Immature natural killer cell (primary cell): ENCODE results near the gene ELK3. TPM values are rescaled to one million over a fixed set of nuclear protein-coding genes. Genes with fewer than 3 reads are reported as not detected.

Experiments used
- DNase-seq, 3 donors: peaks; one replicate each; pipeline ENCODE4 v3.0.0; 2022; ENCODE audit warnings: mixed read lengths in 1 of 3
- H3K27ac Mint-ChIP-seq, 6 donors: one replicate each; pipeline ENCODE4 v1.8.0; 2020; ENCODE audit warnings: mixed read lengths in 6 of 6, mild to moderate bottlenecking in 5 of 6, inconsistent platforms in 4 of 6, moderate library complexity in 3 of 6
- H3K27me3 Mint-ChIP-seq, 3 donors: one replicate each; pipeline ENCODE4 v1.8.0; 2020 to 2021; ENCODE audit warnings: low read depth in 3 of 3, mild to moderate bottlenecking in 3 of 3, mixed read lengths in 3 of 3, moderate library complexity in 3 of 3, inconsistent platforms in 1 of 3
- H3K36me3 Mint-ChIP-seq, 3 donors: one replicate each; pipeline ENCODE4 v1.8.0; 2020; ENCODE audit warnings: mixed read lengths in 3 of 3, inconsistent platforms in 2 of 3, mild to moderate bottlenecking in 2 of 3
- H3K4me1 Mint-ChIP-seq, 2 donors: one replicate each; pipeline ENCODE4 v1.8.0; 2020; ENCODE audit warnings: inconsistent platforms in 2 of 2, mild to moderate bottlenecking in 2 of 2, mixed read lengths in 2 of 2, moderate library complexity in 1 of 2
- H3K4me3 Mint-ChIP-seq, 5 donors: one replicate each; pipeline ENCODE4 v1.8.0; 2020; ENCODE audit warnings: mild to moderate bottlenecking in 5 of 5, mixed read lengths in 5 of 5, inconsistent platforms in 3 of 5, moderate library complexity in 3 of 5
- H3K9me3 Mint-ChIP-seq, 6 donors: one replicate each; pipeline ENCODE4 v1.8.0; 2020; ENCODE audit warnings: mild to moderate bottlenecking in 6 of 6, mixed read lengths in 6 of 6, inconsistent platforms in 4 of 6, moderate library complexity in 3 of 6
- polyA plus RNA-seq, 3 donors: library from polyadenylated mRNA; unstranded; fragments of 300-500 nt; fragmentation: Illumina TruSeq; gene quantifications; one replicate each; pipeline ENCODE4 v1.2.3, GENCODE V29; 2021

Gene ELK3
- polyA plus RNA-seq, 3 donors from 2014 or later = 4.7 to 21.7 (median 6.9) TPM

GRCh38 chr12:96265400-96265799 is 71.2 kb downstream of the ELK3 start:
- no peak for DNase-seq
- peaks cover 0 to 9% (median 3%) of the 10 kb centered on the region in 3 donors for H3K27me3 Mint-ChIP-seq
- H3K27ac Mint-ChIP-seq = peak overlapping the region in 4 of 6 donors; percentile 0 to 78 (median 51)
- H3K9me3 Mint-ChIP-seq = no peaks in the 10 kb centered on the region
- no peak overlapping the region for H3K4me3 Mint-ChIP-seq
- H3K4me1 Mint-ChIP-seq = peaks cover 19 to 76% of the 10 kb centered on the region in 2 donors
- H3K36me3 Mint-ChIP-seq = peaks cover 10 to 33% (median 15%) of the 10 kb centered on the region in 3 donors

- no peak for DNase-seq
- peaks cover 0 to 9% (median 3%) of the 10 kb centered on the region in 3 donors for H3K27me3 Mint-ChIP-seq
- no peak overlapping the region for H3K4me3 Mint-ChIP-seq
- peaks cover 16 to 72% of the 10 kb centered on the region in 2 donors for H3K4me1 Mint-ChIP-seq
- peaks cover 10 to 31% (median 15%) of the 10 kb centered on the region in 3 donors for H3K36me3 Mint-ChIP-seq
- H3K27ac Mint-ChIP-seq = peak overlapping the region in 1 of 6 donors; percentile 43
- H3K9me3 Mint-ChIP-seq = no peaks in the 10 kb centered on the region
Measured at GRCh38 chr12:96265836-96266235, 71.7 kb downstream of the ELK3 start.

- H3K4me1 Mint-ChIP-seq = peaks cover 16 to 70% of the 10 kb centered on the region in 2 donors
Measured at GRCh38 chr12:96266238-96266637, 72.1 kb downstream of the ELK3 start.

DNA sequence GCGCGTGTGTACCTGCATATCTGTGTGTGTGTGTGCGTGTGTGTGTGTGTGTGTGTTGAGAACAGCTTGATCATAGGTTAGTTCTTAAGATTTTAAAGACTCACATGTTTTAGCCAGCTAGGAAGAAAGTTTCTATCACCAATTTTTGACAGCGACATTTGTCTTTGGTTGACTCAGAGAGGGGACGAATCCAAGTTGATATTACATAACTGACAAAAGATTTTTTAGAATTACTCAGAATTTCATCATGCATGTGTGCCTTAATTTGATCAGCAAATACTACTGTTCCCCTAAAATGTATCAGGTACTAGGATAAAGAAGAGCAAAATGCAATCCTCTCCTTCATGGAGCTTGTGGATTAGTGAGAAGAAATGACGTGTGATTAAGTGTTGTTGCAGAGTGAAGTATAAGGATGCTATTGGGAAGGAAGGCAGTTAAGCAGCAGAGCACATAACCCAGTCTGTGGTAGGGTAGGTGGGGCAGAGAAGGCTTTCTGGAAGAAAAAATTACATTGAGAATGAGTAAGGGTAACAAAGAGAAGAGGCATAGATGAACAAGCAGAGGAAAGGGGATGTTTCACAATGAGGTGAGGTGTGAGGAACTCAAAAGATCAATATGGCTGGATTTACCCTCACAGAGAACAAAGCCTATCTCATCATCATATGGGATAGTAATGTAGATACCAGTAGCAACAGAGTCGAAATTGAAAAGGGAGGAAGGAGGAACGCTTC is 77.5 kb downstream of the ELK3 start:
- peaks cover 0 to 4% (median 0%) of the 10 kb centered on the region in 3 donors for H3K27me3 Mint-ChIP-seq
- no peak for DNase-seq
- no peaks in the 10 kb centered on the region for H3K9me3 Mint-ChIP-seq
- H3K4me3 Mint-ChIP-seq = no peak overlapping the region
- H3K36me3 Mint-ChIP-seq = peaks cover 11 to 35% (median 19%) of the 10 kb centered on the region in 3 donors
- H3K4me1 Mint-ChIP-seq = peaks cover 25 to 78% of the 10 kb centered on the region in 2 donors
- peak overlapping the region; percentile 27 to 89 (median 46) for H3K27ac Mint-ChIP-seq

More at GRCh38 chr12:96266238-96266637, 72.1 kb downstream of the ELK3 start:
- Mint-ChIP-seq H3K27ac (no peak overlapping the region), H3K4me3 (no peak overlapping the region), H3K36me3 (peaks cover 11 to 30% (median 15%) of the 10 kb centered on the region in 3 donors), H3K9me3 (no peaks in the 10 kb centered on the region), H3K27me3 (peaks cover 0 to 9% (median 3%) of the 10 kb centered on the region in 3 donors)
- no peak for DNase-seq

DNA sequence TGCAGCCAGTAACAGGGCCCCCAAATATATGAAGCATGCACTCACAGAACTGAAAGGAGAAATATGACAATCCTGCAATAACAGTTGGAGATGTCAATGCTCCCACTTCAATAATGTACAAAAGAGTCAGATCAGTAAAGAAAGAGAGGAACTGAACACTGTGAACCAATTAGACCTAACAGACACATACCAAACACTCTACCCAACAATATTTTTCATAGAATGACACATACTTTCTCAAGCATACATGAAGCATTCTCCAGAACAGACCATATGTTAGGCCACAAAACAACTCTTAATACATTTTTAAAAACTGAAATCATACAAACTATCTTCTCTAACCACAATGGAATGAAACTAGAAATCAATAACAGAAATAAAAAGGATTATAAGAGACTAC is 80.2 kb downstream of the ELK3 start:
- Mint-ChIP-seq H3K9me3 (no peaks in the 10 kb centered on the region), H3K4me1 (peaks cover 21 to 55% of the 10 kb centered on the region in 2 donors), H3K27ac (peak overlapping the region; percentile 12 to 67 (median 36)), H3K4me3 (no peak overlapping the region), H3K27me3 (peaks cover 0 to 4% (median 0%) of the 10 kb centered on the region in 3 donors), H3K36me3 (peaks cover 11 to 36% (median 19%) of the 10 kb centered on the region in 3 donors)
- no peak for DNase-seq

DNA sequence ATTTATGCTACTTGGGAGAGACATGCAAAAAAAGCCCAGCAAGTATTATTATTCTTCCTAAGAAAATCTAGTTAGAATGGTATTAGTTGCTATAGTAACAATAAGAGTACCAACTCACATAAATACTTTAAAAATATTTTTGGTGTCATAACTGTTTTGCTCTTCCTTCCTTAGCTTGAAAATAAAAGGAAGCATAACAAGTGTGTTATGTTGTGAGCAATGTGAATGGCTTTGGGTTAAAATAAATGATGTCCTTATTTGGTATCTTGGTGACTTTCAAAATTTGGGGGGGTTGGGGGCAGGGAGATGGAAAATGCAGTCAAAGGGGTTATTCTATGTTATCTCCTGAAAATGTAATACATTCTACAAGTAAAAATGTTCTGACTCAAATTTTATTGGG is 91.0 kb downstream of the ELK3 start:
- Mint-ChIP-seq H3K9me3 (no peaks in the 10 kb centered on the region), H3K4me3 (no peak overlapping the region), H3K36me3 (peaks cover 31 to 67% (median 49%) of the 10 kb centered on the region in 3 donors), H3K4me1 (peaks cover 12 to 31% of the 10 kb centered on the region in 2 donors), H3K27me3 (peaks cover 0 to 4% (median 0%) of the 10 kb centered on the region in 3 donors), H3K27ac (peak overlapping the region in 3 of 6 donors; percentile 3 to 57 (median 19))
- DNase-seq = no peak

DNA sequence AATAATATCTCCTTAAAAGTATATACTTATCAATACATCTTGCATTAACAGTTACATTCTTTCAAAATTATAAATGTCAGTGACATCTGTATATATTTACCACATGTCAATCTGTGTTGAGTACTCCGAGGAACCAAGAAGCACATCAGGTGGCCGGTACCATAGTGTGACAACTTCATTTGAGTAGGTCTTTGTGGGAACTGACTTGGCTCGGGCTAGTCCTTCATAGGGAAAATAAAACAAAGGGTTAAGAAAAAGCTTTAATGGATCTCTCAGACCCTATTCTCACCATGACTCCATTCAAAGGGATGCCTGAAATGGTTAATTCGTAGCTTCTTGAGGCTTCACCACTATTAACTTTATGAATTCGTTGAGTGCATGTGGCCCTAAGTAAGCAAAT is 94.9 kb downstream of the ELK3 start:
- Mint-ChIP-seq H3K27me3 (no peaks in the 10 kb centered on the region), H3K4me1 (peaks cover 16 to 41% of the 10 kb centered on the region in 2 donors), H3K36me3 (peaks cover 22 to 49% (median 37%) of the 10 kb centered on the region in 3 donors), H3K27ac (no peak overlapping the region), H3K4me3 (no peak overlapping the region), H3K9me3 (no peaks in the 10 kb centered on the region)
- no peak for DNase-seq

- H3K27ac Mint-ChIP-seq = peak overlapping the region in 4 of 6 donors; percentile 19 to 67 (median 35)
- H3K9me3 Mint-ChIP-seq = no peaks in the 10 kb centered on the region
- DNase-seq = no peak
- H3K27me3 Mint-ChIP-seq = peaks cover 0 to 2% (median 0%) of the 10 kb centered on the region in 3 donors
- peaks cover 11 to 36% (median 14%) of the 10 kb centered on the region in 3 donors for H3K36me3 Mint-ChIP-seq
- no peak overlapping the region for H3K4me3 Mint-ChIP-seq
- H3K4me1 Mint-ChIP-seq = peaks cover 21 to 44% of the 10 kb centered on the region in 2 donors
Measured at GRCh38 chr12:96293093-96293492, 98.9 kb downstream of the ELK3 start.

GRCh38 chr12:96294831-96295230 is 100.7 kb downstream of the ELK3 start:
- H3K9me3 Mint-ChIP-seq = no peaks in the 10 kb centered on the region
- DNase-seq = peak in 1 of 3 donors; percentile 21
- peak overlapping the region in 5 of 6 donors; percentile 22 to 68 (median 48) for H3K27ac Mint-ChIP-seq
- peaks cover 8 to 33% (median 16%) of the 10 kb centered on the region in 3 donors for H3K36me3 Mint-ChIP-seq
- peaks cover 20 to 42% of the 10 kb centered on the region in 2 donors for H3K4me1 Mint-ChIP-seq
- H3K27me3 Mint-ChIP-seq = peaks cover 0 to 2% (median 0%) of the 10 kb centered on the region in 3 donors
- peak overlapping the region in 2 of 5 donors; percentile 6 to 10 for H3K4me3 Mint-ChIP-seq

GRCh38 chr12:96295532-96296160 is 101.5 kb downstream of the ELK3 start:
- Mint-ChIP-seq H3K4me3 (no peak overlapping the region), H3K9me3 (no peaks in the 10 kb centered on the region), H3K27me3 (peaks cover 0 to 2% (median 1%) of the 10 kb centered on the region in 3 donors), H3K4me1 (peaks cover 21 to 46% of the 10 kb centered on the region in 2 donors), H3K36me3 (peaks cover 8 to 36% (median 17%) of the 10 kb centered on the region in 3 donors), H3K27ac (peak overlapping the region; percentile 17 to 77 (median 60))
- DNase-seq = no peak

- Mint-ChIP-seq H3K4me1 (peaks cover 25 to 57% of the 10 kb centered on the region in 2 donors), H3K27me3 (peaks cover 0 to 2% (median 2%) of the 10 kb centered on the region in 3 donors), H3K36me3 (peaks cover 8 to 31% (median 13%) of the 10 kb centered on the region in 3 donors), H3K4me3 (no peak overlapping the region), H3K27ac (peak overlapping the region in 1 of 6 donors; percentile 30), H3K9me3 (no peaks in the 10 kb centered on the region)
- no peak for DNase-seq
Measured at GRCh38 chr12:96297504-96297903, 103.3 kb downstream of the ELK3 start.

DNA sequence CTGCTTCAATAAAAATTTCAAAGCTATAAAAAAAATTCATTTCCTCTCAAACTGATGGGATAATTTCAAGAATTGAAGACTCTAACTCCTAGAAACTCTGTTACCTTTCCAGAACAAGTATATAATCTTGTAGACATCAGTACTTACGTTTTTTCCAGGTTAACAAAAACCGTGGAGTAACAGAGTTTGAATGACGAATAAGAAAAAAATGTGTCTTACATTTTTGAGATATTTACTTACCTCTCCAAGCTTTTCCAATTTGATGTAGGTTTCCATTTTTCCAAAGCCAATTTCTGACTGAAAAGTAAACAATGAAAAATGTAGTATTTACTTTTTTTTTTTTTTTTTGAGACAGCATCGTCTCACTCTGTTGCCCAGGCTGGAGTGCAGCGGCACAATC is 105.9 kb downstream of the ELK3 start:
- Mint-ChIP-seq H3K27me3 (peaks cover 0 to 5% (median 2%) of the 10 kb centered on the region in 3 donors), H3K36me3 (peaks cover 8 to 23% (median 13%) of the 10 kb centered on the region in 3 donors), H3K4me1 (peaks cover 28 to 62% of the 10 kb centered on the region in 2 donors), H3K4me3 (no peak overlapping the region), H3K9me3 (no peaks in the 10 kb centered on the region), H3K27ac (no peak overlapping the region)
- no peak for DNase-seq

DNA sequence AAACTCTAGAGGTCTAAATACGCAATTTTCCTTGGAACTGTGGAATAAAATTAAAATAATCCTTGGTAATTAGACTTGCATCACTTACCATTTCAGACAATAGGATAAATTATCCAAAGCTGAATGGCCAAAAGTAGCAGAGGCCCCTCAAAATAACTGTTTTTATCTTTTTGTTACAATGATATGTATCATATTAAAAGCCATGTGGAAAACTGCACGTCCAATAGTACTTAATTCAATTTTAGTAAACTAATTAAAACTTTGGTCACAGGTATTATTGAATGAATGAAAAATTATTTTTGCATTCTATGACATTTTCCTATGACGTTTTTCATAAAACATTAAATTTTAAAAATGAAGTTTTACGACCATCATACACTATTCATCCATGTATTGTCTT is 107.6 kb downstream of the ELK3 start:
- peaks cover 6 to 21% (median 10%) of the 10 kb centered on the region in 3 donors for H3K36me3 Mint-ChIP-seq
- H3K4me1 Mint-ChIP-seq = peaks cover 32 to 62% of the 10 kb centered on the region in 2 donors
- no peak overlapping the region for H3K27ac Mint-ChIP-seq
- H3K9me3 Mint-ChIP-seq = no peaks in the 10 kb centered on the region
- H3K27me3 Mint-ChIP-seq = peaks cover 2 to 8% (median 4%) of the 10 kb centered on the region in 3 donors
- no peak overlapping the region for H3K4me3 Mint-ChIP-seq
- no peak for DNase-seq
